Omental fat pad (tissue), 4 donors: ENCODE measurements around the gene ACVRL1. TPM values are rescaled to one million over a fixed set of nuclear protein-coding genes. Genes with fewer than 3 reads are reported as not detected.

Source experiments
- ATAC-seq: fragments of 150-250 bp; one replicate; pipeline ENCODE4 v1.9.1; 2016; ENCODE audit warnings: mild to moderate bottlenecking, moderate library complexity; ENCODE audit not compliant: low FRiP score
- DNase-seq: peaks from one replicate; pipeline ENCODE4 v3.0.0-alpha.2; 2019; ENCODE audit warnings: low spot score
- total RNA-seq, 4 donors: library from RNA; depleted of rRNA; stranded (reverse); fragments of >200 nt; gene quantifications; one replicate each; pipeline ENCODE4 v1.1.0, GENCODE V29; 2016
- TF ChIP-seq, protein P1 (sequence below), 3 donors: fragments of 450-650 bp; IDR thresholded peaks; one replicate each; pipeline ENCODE4 v1.5.1; 2016 to 2017; ENCODE audit warnings: antibody characterized with exemption in 3 of 3, mild to moderate bottlenecking in 3 of 3, moderate library complexity in 2 of 3

ACVRL1 gene
- total RNA-seq, 4 donors from 2014 or later = 69.3 to 593 (median 113) TPM

DNA sequence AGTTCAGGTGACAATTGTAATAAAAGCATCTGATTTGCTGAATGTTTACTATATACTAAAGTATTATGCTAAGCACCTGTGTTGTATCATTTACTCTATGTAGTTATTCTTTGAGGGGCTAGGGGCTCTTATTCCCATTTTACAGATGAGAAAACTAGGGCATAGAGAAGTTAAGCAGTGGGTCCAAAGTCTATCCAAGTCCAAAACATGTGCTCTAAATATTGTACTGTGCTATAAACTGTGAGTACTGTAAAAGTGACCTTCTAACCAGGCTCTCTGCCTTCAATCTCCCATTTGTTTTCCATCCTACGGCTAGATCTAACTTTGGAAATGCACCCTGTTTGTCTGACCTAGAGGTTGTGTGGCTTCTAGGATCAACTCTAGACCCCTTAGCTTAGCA lies 53.2 kb downstream of the ACVRL1 start:
- ATAC-seq (no peak), DNase-seq (no peak)
- TF ChIP-seq, protein P1, sequence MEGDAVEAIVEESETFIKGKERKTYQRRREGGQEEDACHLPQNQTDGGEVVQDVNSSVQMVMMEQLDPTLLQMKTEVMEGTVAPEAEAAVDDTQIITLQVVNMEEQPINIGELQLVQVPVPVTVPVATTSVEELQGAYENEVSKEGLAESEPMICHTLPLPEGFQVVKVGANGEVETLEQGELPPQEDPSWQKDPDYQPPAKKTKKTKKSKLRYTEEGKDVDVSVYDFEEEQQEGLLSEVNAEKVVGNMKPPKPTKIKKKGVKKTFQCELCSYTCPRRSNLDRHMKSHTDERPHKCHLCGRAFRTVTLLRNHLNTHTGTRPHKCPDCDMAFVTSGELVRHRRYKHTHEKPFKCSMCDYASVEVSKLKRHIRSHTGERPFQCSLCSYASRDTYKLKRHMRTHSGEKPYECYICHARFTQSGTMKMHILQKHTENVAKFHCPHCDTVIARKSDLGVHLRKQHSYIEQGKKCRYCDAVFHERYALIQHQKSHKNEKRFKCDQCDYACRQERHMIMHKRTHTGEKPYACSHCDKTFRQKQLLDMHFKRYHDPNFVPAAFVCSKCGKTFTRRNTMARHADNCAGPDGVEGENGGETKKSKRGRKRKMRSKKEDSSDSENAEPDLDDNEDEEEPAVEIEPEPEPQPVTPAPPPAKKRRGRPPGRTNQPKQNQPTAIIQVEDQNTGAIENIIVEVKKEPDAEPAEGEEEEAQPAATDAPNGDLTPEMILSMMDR (IDR thresholded peaks at IDR 0.05) = no peak

- no peak for DNase-seq
- TF ChIP-seq, protein P1 (IDR thresholded peaks at IDR 0.05) = no peak
- no peak for ATAC-seq
These were observed 53.6 kb downstream of the ACVRL1 start for GRCh38 chr12:51960890-51961289.

DNA sequence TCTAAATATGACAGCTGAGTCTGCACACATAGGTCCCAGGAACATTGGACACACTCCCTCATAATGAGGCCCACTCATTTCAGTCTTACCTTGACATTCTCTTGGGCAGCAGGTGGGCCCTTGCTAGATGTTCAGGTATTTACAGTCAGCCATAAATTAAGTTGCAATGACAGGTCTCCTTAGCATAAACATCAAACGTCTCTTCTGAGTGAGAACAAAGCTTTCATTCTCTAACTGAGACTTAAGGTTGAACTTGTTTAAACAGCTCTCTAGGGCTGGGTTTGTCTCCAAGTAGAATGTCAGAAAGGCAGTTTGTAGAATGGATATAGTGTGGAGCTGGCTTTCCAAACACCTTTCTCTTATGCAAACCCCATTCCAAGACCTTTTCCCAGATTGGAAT lies 54.5 kb downstream of the ACVRL1 start:
- TF ChIP-seq, protein P1 (IDR thresholded peaks at IDR 0.05) = no peak
- DNase-seq = no peak
- no peak for ATAC-seq

DNA sequence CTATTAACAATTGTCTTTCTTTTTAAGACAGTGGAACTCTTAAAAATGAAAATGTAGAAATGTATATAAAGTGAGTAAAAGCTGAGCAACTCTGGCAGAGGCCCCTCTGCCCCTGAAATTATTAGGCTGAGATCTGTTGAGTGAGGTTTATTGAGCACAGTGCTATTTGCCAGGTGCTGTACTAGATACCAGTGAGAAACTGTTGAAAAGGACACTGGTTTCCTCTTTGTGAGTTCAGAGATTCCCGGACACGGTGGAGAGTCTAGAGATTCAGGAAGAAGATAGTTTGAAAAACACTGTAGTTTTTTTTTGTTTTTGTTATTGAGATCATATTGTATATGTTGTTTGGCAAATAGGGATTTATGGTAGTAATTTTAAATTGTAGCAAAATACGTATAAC lies 55.4 kb downstream of the ACVRL1 start:
- ATAC-seq = no peak
- DNase-seq = no peak
- TF ChIP-seq, protein P1 (IDR thresholded peaks at IDR 0.05) = no peak

DNA sequence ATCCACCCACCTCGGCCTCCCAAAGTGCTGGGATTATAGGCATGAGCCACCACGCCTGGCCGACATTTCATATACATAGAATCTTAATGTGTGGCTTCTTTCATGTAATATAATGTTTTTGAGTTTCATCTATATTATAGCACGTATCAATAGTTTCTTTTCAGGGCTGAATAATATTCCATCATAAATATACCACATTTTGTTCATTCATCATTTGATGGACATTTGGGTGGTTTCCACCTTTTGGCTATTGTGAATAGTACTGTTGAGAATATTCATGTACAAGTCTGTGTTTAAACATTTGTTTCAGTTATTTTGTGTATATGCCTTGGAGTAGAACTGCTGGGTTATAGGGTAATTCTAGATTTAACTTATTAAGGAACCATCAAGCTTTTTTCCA lies 56.2 kb downstream of the ACVRL1 start:
- ATAC-seq = no peak
- TF ChIP-seq, protein P1 (IDR thresholded peaks at IDR 0.05) = no peak
- no peak for DNase-seq

- DNase-seq = no peak
- TF ChIP-seq, protein P1 (IDR thresholded peaks at IDR 0.05) = no peak
- no peak for ATAC-seq
These were observed 62.3 kb downstream of the ACVRL1 start for GRCh38 chr12:51969643-51970042.

- TF ChIP-seq, protein P1 (IDR thresholded peaks at IDR 0.05) = no peak
- DNase-seq (no peak), ATAC-seq (no peak)
These were observed 63.8 kb downstream of the ACVRL1 start for GRCh38 chr12:51970904-51971646.
